ENCODE results near the gene ZNF746.

The ZNF746 gene

DNA sequence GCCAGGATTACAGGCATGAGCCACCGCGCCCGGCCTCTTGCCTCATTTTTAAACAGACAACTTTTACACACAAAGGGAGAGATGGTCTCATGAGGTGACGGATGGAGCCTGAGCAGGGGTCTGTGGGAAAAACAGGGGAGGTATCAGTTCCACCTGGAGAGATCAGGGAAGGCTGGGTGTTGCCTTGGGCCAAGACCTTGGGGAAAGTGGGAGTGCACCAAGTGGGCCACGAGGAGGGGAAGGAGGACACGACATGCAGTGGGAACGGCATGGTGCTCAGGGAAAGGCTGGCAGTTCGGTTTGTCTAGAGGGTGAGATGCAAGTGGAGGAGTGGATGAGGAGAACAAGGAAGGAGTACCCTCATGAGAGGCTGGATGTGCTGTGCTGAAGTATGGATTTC is 27.8 kb downstream of the ZNF746 start:
- TF ChIP-seq, protein P1, sequence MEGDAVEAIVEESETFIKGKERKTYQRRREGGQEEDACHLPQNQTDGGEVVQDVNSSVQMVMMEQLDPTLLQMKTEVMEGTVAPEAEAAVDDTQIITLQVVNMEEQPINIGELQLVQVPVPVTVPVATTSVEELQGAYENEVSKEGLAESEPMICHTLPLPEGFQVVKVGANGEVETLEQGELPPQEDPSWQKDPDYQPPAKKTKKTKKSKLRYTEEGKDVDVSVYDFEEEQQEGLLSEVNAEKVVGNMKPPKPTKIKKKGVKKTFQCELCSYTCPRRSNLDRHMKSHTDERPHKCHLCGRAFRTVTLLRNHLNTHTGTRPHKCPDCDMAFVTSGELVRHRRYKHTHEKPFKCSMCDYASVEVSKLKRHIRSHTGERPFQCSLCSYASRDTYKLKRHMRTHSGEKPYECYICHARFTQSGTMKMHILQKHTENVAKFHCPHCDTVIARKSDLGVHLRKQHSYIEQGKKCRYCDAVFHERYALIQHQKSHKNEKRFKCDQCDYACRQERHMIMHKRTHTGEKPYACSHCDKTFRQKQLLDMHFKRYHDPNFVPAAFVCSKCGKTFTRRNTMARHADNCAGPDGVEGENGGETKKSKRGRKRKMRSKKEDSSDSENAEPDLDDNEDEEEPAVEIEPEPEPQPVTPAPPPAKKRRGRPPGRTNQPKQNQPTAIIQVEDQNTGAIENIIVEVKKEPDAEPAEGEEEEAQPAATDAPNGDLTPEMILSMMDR (IDR thresholded peaks at IDR 0.05; ENCODE audit: unreplicated experiment in 3 of 3) = no peak
- Mint-ChIP-seq H3K27ac (no peak overlapping the region), H3K36me3 (ENCODE audit: low read depth) (peaks cover 50% of the 10 kb centered on the region), H3K4me1 (no peaks in the 10 kb centered on the region), H3K27me3 (ENCODE audit: low read depth) (no peaks in the 10 kb centered on the region), H3K4me3 (no peak overlapping the region), H3K9me3 (no peaks in the 10 kb centered on the region)

DNA sequence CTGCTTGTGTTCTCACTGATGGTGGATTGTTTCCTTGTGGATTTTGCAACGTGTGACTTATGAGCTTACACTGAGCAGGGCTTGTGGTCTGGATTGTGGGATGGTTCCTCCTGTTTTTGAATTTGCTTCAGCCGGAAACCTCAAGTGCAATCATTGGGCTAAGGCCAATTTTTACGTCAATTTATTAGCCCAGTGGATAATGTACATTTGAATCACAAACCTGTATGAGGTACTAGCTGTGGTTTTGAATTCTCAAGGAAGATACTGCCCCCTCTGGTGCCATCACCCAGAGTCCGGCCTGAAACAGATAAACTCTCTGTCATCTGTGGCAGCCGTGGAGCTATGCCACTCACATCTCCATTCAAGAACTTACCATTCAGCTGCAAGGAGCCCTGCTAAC is 29.4 kb downstream of the ZNF746 start:
- H3K4me3 Mint-ChIP-seq = no peak overlapping the region
- H3K27ac Mint-ChIP-seq = no peak overlapping the region
- no peaks in the 10 kb centered on the region for H3K4me1 Mint-ChIP-seq
- no peaks in the 10 kb centered on the region for H3K27me3 Mint-ChIP-seq (ENCODE audit: low read depth)
- peaks cover 36% of the 10 kb centered on the region for H3K36me3 Mint-ChIP-seq (ENCODE audit: low read depth)
- no peaks in the 10 kb centered on the region for H3K9me3 Mint-ChIP-seq
- TF ChIP-seq, protein P1 (IDR thresholded peaks at IDR 0.05; ENCODE audit: unreplicated experiment in 3 of 3) = no peak

DNA sequence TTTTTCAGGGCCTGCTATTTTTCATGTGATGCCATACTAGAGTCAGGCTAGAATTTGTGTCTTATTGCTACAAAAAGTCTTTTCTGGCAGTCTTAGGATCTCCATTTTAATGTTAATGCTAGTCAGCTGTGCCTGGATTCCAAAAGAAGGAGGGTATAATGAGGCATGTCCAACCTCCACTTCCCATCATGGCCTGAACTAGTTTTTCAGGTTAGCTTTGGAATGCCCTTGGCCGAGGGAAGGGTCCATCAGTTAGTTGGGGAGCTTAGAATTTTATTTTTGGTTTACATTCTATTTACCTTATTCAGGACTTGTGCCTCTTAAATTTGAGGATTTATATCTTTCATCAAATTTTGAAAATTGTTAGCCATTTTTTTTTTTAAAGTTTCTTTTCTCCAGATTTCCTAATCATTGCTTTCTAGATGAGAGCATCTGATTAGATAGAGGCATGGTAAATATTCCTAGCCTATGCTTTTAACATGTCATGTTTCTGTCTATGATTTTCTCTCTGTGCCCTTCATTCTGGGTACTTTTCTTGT is 30.2 kb downstream of the ZNF746 start:
- Mint-ChIP-seq H3K9me3 (no peaks in the 10 kb centered on the region), H3K4me1 (no peaks in the 10 kb centered on the region), H3K36me3 (ENCODE audit: low read depth) (peaks cover 28% of the 10 kb centered on the region), H3K27ac (no peak overlapping the region), H3K4me3 (no peak overlapping the region), H3K27me3 (ENCODE audit: low read depth) (no peaks in the 10 kb centered on the region)
- TF ChIP-seq, protein P1 (IDR thresholded peaks at IDR 0.05; ENCODE audit: unreplicated experiment in 3 of 3) = no peak

DNA sequence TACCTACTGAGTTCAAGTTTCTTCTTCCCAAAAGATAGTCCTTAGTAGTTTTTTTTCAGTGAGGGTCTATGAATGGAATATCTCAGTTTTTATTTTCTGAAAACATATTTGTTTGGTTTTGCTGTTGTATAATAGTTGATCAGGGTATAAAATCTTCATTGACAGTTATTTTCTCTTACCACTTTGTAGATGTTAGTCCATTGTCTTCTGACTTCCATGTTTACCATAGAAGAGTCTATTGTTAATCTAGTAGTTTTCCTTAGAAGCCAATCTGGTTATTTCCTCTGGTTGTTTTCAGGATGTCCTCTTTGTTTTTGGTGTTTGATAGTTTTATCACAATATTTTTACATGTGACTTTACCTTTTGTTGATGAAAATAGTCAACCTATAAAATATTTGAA is 31.2 kb downstream of the ZNF746 start:
- Mint-ChIP-seq H3K4me3 (no peak overlapping the region), H3K27me3 (ENCODE audit: low read depth) (no peaks in the 10 kb centered on the region), H3K36me3 (ENCODE audit: low read depth) (peaks cover 18% of the 10 kb centered on the region), H3K27ac (no peak overlapping the region), H3K9me3 (no peaks in the 10 kb centered on the region), H3K4me1 (no peaks in the 10 kb centered on the region)
- TF ChIP-seq, protein P1 (IDR thresholded peaks at IDR 0.05; ENCODE audit: unreplicated experiment in 3 of 3) = no peak

DNA sequence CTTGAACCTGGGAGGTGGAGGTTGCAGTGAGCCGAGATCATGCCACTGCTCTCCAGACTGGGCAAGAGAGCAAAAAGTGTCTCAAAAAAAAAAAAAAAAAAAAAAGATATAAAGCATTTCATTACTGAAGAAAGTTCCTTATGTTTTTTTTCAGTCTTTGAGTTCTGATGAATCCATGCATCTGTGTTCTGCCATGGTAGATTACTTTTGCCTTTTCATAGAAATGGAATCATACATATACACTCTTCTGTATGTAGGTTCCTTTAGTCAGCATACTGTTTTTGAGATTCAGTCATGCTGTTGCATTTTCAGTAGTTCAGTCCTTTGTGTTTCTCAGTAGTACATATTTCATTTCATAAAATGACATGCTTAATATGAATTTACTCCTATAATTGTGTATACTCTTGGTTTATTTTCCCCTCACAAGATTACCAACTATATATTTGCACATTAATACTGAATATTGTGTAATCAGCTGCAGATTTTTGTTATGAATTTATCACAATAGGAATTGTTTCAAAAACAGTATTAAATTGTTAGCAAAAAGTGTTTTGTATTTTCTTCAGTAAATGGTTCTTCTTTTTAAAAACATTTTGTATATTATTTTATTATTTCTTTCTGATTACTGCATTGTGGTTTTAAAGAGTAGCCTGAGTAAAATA is 34.0 kb downstream of the ZNF746 start:
- no peaks in the 10 kb centered on the region for H3K27me3 Mint-ChIP-seq (ENCODE audit: low read depth)
- no peak overlapping the region for H3K27ac Mint-ChIP-seq
- H3K9me3 Mint-ChIP-seq = no peaks in the 10 kb centered on the region
- peaks cover 4% of the 10 kb centered on the region for H3K4me1 Mint-ChIP-seq
- TF ChIP-seq, protein P1 (IDR thresholded peaks at IDR 0.05; ENCODE audit: unreplicated experiment in 3 of 3) = no peak
- H3K36me3 Mint-ChIP-seq (ENCODE audit: low read depth) = no peaks in the 10 kb centered on the region
- H3K4me3 Mint-ChIP-seq = peak overlapping the region in 1 of 3 experiments; percentile 26

DNA sequence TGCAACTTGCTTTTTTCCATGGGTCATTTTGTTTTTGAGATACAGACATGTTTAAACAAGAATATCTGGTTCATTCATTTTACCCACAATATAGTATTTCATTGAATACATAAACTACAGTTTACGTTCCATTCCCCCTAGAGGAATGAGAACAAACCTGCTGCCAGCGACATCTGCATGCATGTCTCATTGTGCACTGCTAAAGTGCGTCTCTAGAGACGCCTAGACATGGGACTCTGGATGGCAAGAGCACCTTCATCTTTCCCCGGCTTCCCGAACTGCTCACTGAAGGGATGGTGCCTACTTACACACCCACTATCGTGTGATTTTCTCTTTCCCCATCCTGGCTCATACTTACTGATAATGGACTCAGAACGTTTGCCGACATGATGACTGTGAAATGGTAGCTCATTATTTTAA is 35.5 kb downstream of the ZNF746 start:
- TF ChIP-seq, protein P1 (IDR thresholded peaks at IDR 0.05; ENCODE audit: unreplicated experiment in 3 of 3) = no peak
- H3K36me3 Mint-ChIP-seq (ENCODE audit: low read depth) = no peaks in the 10 kb centered on the region
- H3K4me1 Mint-ChIP-seq = peaks cover 11% of the 10 kb centered on the region

More for the DNA sequence above, 35.5 kb downstream of the ZNF746 start:
- Mint-ChIP-seq H3K9me3 (no peaks in the 10 kb centered on the region), H3K27me3 (ENCODE audit: low read depth) (no peaks in the 10 kb centered on the region), H3K4me3 (peak overlapping the region; percentile 71 to 77 (median 75)), H3K27ac (peak overlapping the region in 1 of 3 experiments; percentile 11)

Measured in nephron (organoid).